HEK293 (cell line): ENCODE data around the gene PLXND1.

Experiments
- CTCF ChIA-PET: fragments of 350-600 bp; formaldehyde crosslinking; extraction: SDS; loops from one replicate; lab custom pipeline; 2021; ENCODE audit warnings: antibody characterized with exemption; lab: Yijun Ruan, JAX
- POLR2A ChIA-PET: fragments of 300-600 bp; formaldehyde crosslinking; extraction: SDS; loops from one replicate; lab custom pipeline; 2020; ENCODE audit warnings: antibody characterized with exemption, inconsistent platforms; lab: Yijun Ruan, JAX
- H3K27ac ChIP-seq: fragments of 200-500 bp; sonication (Bioruptor generic); 2 replicates; pipeline ENCODE4 v1.5.1; 2014; ENCODE audit warnings: low read depth, low read length, control low read depth, inconsistent platforms; ENCODE audit errors: extremely low read depth
- H3K36me3 ChIP-seq, 2 experiments: fragments of 200-500 bp in 1 of 2; sonication (Bioruptor generic) in 1 of 2; 1 replicate in 1 of 2; 2 replicates in 1 of 2; pipeline ENCODE4 v1.5.1; 2014 to 2017; ENCODE audit warnings: inconsistent platforms in 2 of 2, low read length in 2 of 2; ENCODE audit not compliant: control insufficient read depth in 2 of 2, insufficient read depth in 1 of 2
- H3K4me1 ChIP-seq: fragments of 200-500 bp; sonication (Bioruptor generic); 2 replicates; pipeline ENCODE4 v1.5.1; 2014; ENCODE audit warnings: mild to moderate bottlenecking, low read length, inconsistent platforms; ENCODE audit not compliant: control insufficient read depth, insufficient read depth
- H3K4me3 ChIP-seq: 2 replicates; pipeline ENCODE4 v1.5.1; 2011; ENCODE audit warnings: low read depth, mild to moderate bottlenecking, control low read depth, low read length, moderate library complexity
- H3K9me3 ChIP-seq: fragments of 200-500 bp; sonication (Bioruptor generic); 2 replicates; pipeline ENCODE4 v1.5.1; 2014; ENCODE audit warnings: low read depth, low read length, inconsistent platforms; ENCODE audit not compliant: control insufficient read depth, insufficient read depth
- BCL11A ChIP-seq: fragments of 450-650 bp; formaldehyde crosslinking; IDR thresholded peaks from 2 replicates; pipeline ENCODE4 v1.5.1; 2016; ENCODE audit warnings: low read depth, missing biosample characterization, missing genetic modification characterization
- BCL11B ChIP-seq: fragments of 450-650 bp; formaldehyde crosslinking; IDR thresholded peaks from 2 replicates; pipeline ENCODE4 v1.5.1; 2016; ENCODE audit warnings: low read depth, missing biosample characterization, missing genetic modification characterization
- ELK4 ChIP-seq: IDR thresholded peaks from 2 replicates; pipeline ENCODE4 v1.6.1; 2011; ENCODE audit warnings: mild to moderate bottlenecking, low read depth, low read length, borderline replicate concordance
- GFI1B ChIP-seq: fragments of 450-650 bp; formaldehyde crosslinking; IDR thresholded peaks from 2 replicates; pipeline ENCODE4 v1.5.1; 2016; ENCODE audit warnings: missing biosample characterization, missing genetic modification characterization
- HOXC10 ChIP-seq: sonication (generic); formaldehyde crosslinking; IDR thresholded peaks from 2 replicates; pipeline ENCODE4 v1.8.1; 2023; ENCODE audit warnings: mild to moderate bottlenecking, missing genetic modification reagents
- MEIS1 ChIP-seq: sonication (generic); formaldehyde crosslinking; IDR thresholded peaks from 2 replicates; pipeline ENCODE4 v1.8.1; 2022; ENCODE audit warnings: missing genetic modification reagents, mild to moderate bottlenecking, borderline replicate concordance
- TSHZ1 ChIP-seq: fragments of 450-650 bp; formaldehyde crosslinking; IDR thresholded peaks from 2 replicates; pipeline ENCODE4 v1.5.1; 2016; ENCODE audit warnings: missing biosample characterization, missing genetic modification characterization, borderline replicate concordance
- YY1 ChIP-seq: fragments of 450-650 bp; formaldehyde crosslinking; IDR thresholded peaks from 2 replicates; pipeline ENCODE4 v1.5.1; 2018; ENCODE audit warnings: missing biosample characterization, missing genetic modification characterization
- ZBTB17 ChIP-seq: fragments of 450-650 bp; formaldehyde crosslinking; IDR thresholded peaks from 2 replicates; pipeline ENCODE4 v1.5.1; 2016; ENCODE audit warnings: missing biosample characterization, missing genetic modification characterization
- ZFHX2 ChIP-seq: fragments of 450-650 bp; formaldehyde crosslinking; conservative IDR thresholded peaks from 2 replicates; pipeline ENCODE4 v1.5.1; 2016; ENCODE audit warnings: missing biosample characterization, missing genetic modification characterization
- ZNF132 ChIP-seq: fragments of 450-650 bp; formaldehyde crosslinking; IDR thresholded peaks from 2 replicates; pipeline ENCODE4 v1.5.1; 2017; ENCODE audit warnings: missing biosample characterization, missing genetic modification characterization, borderline replicate concordance
- ZNF140 ChIP-seq: fragments of 450-650 bp; formaldehyde crosslinking; IDR thresholded peaks from 2 replicates; pipeline ENCODE4 v1.5.1; 2016; ENCODE audit warnings: missing biosample characterization, missing genetic modification characterization
- ZNF19 ChIP-seq: fragments of 450-650 bp; formaldehyde crosslinking; IDR thresholded peaks from 2 replicates; pipeline ENCODE4; 2016; ENCODE audit warnings: missing biosample characterization, missing genetic modification characterization, low read depth
- ZNF426 ChIP-seq: fragments of 450-650 bp; formaldehyde crosslinking; IDR thresholded peaks from 2 replicates; pipeline ENCODE4 v1.5.1; 2017; ENCODE audit warnings: missing biosample characterization, missing genetic modification characterization, mild to moderate bottlenecking, inconsistent platforms, moderate library complexity
- ZNF433 ChIP-seq: fragments of 450-650 bp; formaldehyde crosslinking; IDR thresholded peaks from 2 replicates; pipeline ENCODE4 v1.5.1; 2016; ENCODE audit warnings: missing biosample characterization, missing genetic modification characterization, low read depth
- ZNF549 ChIP-seq: fragments of 450-650 bp; IDR thresholded peaks from 2 replicates; pipeline ENCODE4 v1.5.1; 2018; ENCODE audit warnings: missing biosample characterization, missing genetic modification characterization, mild to moderate bottlenecking, inconsistent platforms, moderate library complexity
- ZNF629 ChIP-seq: fragments of 450-650 bp; formaldehyde crosslinking; IDR thresholded peaks from 2 replicates; pipeline ENCODE4 v1.5.1; 2017; ENCODE audit warnings: missing biosample characterization, missing genetic modification characterization
- ZNF704 ChIP-seq: fragments of 450-650 bp; formaldehyde crosslinking; IDR thresholded peaks from 2 replicates; pipeline ENCODE4 v1.5.1; 2016; ENCODE audit warnings: missing biosample characterization, missing genetic modification characterization
- ZNF707 ChIP-seq: fragments of 450-650 bp; formaldehyde crosslinking; IDR thresholded peaks from 2 replicates; pipeline ENCODE4 v1.5.1; 2016; ENCODE audit warnings: missing biosample characterization, missing genetic modification characterization
- ZNF776 ChIP-seq: fragments of 450-650 bp; formaldehyde crosslinking; IDR thresholded peaks from 2 replicates; pipeline ENCODE4 v1.5.0; 2017; ENCODE audit warnings: missing biosample characterization, missing genetic modification characterization, borderline replicate concordance
- ZNF791 ChIP-seq: fragments of 450-650 bp; formaldehyde crosslinking; IDR thresholded peaks from 2 replicates; pipeline ENCODE4 v1.5.1; 2016; ENCODE audit warnings: missing biosample characterization, missing genetic modification characterization

The PLXND1 gene

GRCh38 chr3:129574206-129574605 is 32.3 kb downstream of the PLXND1 start:
- Histone ChIP-seq H3K4me3 (no peak overlapping the region), H3K4me1 (no peaks in the 10 kb centered on the region), H3K36me3 (peaks cover 0 to 19% of the 10 kb centered on the region in 2 experiments; a peak in 1 of 3 replicates), H3K27ac (no peak overlapping the region)
- CTCF ChIA-PET = no interaction called here
- POLR2A ChIA-PET = no interaction called here
- TF ChIP-seq ZNF140 (no peak), YY1 (tag by site-specific recombination) (no peak), ZNF776 (tag by site-specific recombination) (no peak), ZNF707 (tag by site-specific recombination) (no peak), ZNF549 (tag by site-specific recombination) (no peak), TSHZ1 (tag by site-specific recombination) (no peak), ZNF132 (no peak), ZNF426 (tag by site-specific recombination) (no peak), ZBTB17 (tag by site-specific recombination) (no peak), BCL11A (no peak), ZNF629 (tag by site-specific recombination) (no peak), ZNF433 (tag by site-specific recombination) (no peak), BCL11B (tag by site-specific recombination) (no peak)
- TF ChIP-seq, all 188 proteins: peak for 0
- no peaks in the 10 kb centered on the region for H3K9me3 ChIP-seq

- H3K9me3 ChIP-seq = no peaks in the 10 kb centered on the region
- no peaks in the 10 kb centered on the region for H3K4me1 ChIP-seq
- CTCF ChIA-PET = no interaction called here
- POLR2A ChIA-PET = no interaction called here
- peaks cover 0 to 19% of the 10 kb centered on the region in 2 experiments; a peak in 1 of 3 replicates for H3K36me3 ChIP-seq
- no peak overlapping the region for H3K4me3 ChIP-seq
- no peak overlapping the region for H3K27ac ChIP-seq
- no peak for TF ChIP-seq MEIS1 (CRISPR knock-in tag)
- TF ChIP-seq HOXC10 = no peak
- no peak for TF ChIP-seq ZNF19
- TF ChIP-seq ELK4 = no peak
- no peak for TF ChIP-seq ZNF704 (tag by site-specific recombination)
- TF ChIP-seq ZNF791 (tag by site-specific recombination) = no peak
- TF ChIP-seq ZFHX2 (tag by site-specific recombination) = no peak
- TF ChIP-seq GFI1B (tag by site-specific recombination) = no peak
Observed at GRCh38 chr3:129573493-129573892, 33.0 kb downstream of the PLXND1 start.
